ENCODE measurements around the gene SLC19A1.
"Not testable (repeated sequence)": the region's sequence is repeated elsewhere in the genome, so short reads cannot be mapped to it uniquely, and the experiment has no call there.

DNA sequence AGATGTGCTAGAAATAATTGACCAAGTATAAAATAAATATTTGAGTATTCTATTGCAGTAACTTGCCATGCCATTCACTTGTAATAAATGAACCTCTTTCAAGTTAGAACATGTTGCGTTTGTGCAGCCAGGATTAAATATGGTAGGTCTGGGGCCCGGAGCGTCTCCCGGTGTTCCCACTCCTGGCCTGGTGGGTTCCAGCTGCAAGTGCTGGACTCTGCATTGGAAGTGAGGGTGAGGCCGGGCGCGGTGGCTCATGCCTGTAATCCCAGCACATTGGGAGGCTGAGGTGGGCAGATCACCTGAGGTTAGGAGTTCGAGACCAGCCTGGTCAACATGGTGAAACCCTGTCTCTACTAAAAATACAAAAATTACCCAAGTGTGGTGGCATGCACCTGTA, 19.0 kb upstream of the SLC19A1 start:
- not testable (repeated sequence) for TF ChIP-seq CTCF, POLR2A, POLR2AphosphoS5 (IDR thresholded peaks at IDR 0.05)

Data from prostate gland (tissue), 2 donors.